ENCODE results near the gene FNBP1.

GRCh38 chr9:129989740-129990139 lies 53.2 kb downstream of the FNBP1 start:
- no peak for TF ChIP-seq POLR2A (IDR thresholded peaks at IDR 0.05)
- TF ChIP-seq CTCF (IDR thresholded peaks at IDR 0.05) = no peak
- no peak for TF ChIP-seq POLR2AphosphoS5 (IDR thresholded peaks at IDR 0.05)
- no peak for TF ChIP-seq EP300 (IDR thresholded peaks at IDR 0.05)
